Measurements from ENCODE around the gene ZSCAN5A. TPM values are rescaled to one million over a fixed set of nuclear protein-coding genes. Genes with fewer than 3 reads are reported as not detected.

Gene ZSCAN5A
- total and polyA plus RNA-seq, 9 of the 15 experiments (the other 6 are each of a cell fraction or from before 2014, with no cell fraction given): 5.8 to 15.3 (median 11.8) TPM

- no peak for TF ChIP-seq POLR2AphosphoS5 (IDR thresholded peaks at IDR 0.05; ENCODE audit: control insufficient read depth, insufficient read depth, low read depth, low read length)
- TF ChIP-seq PHF8 (IDR thresholded peaks at IDR 0.05; ENCODE audit: borderline replicate concordance, low read length): no peak
- TF ChIP-seq HSF4 (CRISPR knock-in tag; IDR thresholded peaks at IDR 0.05; ENCODE audit: borderline replicate concordance): no peak
- TF ChIP-seq ZNF699 (CRISPR knock-in tag; IDR thresholded peaks at IDR 0.05; ENCODE audit: insufficient replicate concordance): no peak
- peak; percentile 69 for TF ChIP-seq HMBOX1 (IDR thresholded peaks at IDR 0.05)
- peak; percentile 84 for TF ChIP-seq SMARCA5 (IDR thresholded peaks at IDR 0.05)
- 0 out of 2 replicates have a peak, but pooled peaks have one; percentile 28 for TF ChIP-seq CC2D1A (IDR thresholded peaks at IDR 0.05)
These were observed 33.7 kb upstream of the ZSCAN5A start (continued) for GRCh38 chr19:56348289-56348877.

DNA sequence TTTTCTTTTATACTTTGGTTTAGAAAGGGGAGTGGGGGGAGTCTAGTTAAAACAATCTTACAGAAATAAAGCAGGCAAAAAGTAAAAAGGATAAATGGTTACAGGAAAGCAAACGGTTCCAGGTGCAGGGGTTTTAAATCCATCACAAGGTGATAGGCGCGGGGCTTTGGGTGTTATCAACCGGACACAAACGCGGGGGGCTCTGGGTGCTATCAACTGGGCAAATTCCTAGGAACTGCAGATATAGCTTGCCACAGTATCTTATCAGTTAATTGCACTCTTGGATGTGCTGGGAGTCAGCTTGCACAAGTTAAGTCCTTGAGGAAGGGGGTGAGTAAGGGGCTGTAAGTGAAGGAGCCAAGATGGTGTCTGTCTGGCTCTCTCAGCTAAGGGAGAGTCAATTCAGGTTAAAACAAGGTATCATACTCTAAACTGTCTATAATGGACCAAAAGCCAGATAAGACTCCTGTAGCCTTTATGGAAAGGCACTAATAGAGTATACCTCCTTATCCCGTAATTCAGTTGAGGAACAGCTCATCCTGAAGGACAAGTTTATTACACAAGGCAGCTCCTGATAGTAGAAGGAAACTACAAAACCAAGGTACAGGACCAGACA is 32.6 kb upstream of the ZSCAN5A start:
- WGBS (ENCODE audit: insufficient coverage, low coverage, missing lambda C conversion rate): 4% methylated on average over 7 of the region's 7 CpGs
- CTCF ChIA-PET (ENCODE audit: low intra/inter-chr PET ratio): no interaction called here
- no TSS peak for BruUV-seq (replicated peaks)
- Histone ChIP-seq H4K20me1 (replicated peaks; ENCODE audit: control insufficient read depth, insufficient read depth, low read length) (no peaks in the 10 kb centered on the region), H3K4me2 (ENCODE audit: insufficient read depth, low read length) (peak overlapping the region; percentile 53), H2AFZ (ENCODE audit: low read depth, low read length) (peak overlapping the region; percentile 59), H3K9me1 (ENCODE audit: control insufficient read depth, insufficient read depth, low read length) (no peaks in the 10 kb centered on the region), H3K9ac (ENCODE audit: insufficient read depth in 1 of 2, low read depth in 2 of 2, low read length in 2 of 2) (0 out of 4 replicates have a peak overlapping the region, but pooled peaks have one; percentile 26 to 45), H3K36me3 (ENCODE audit: control insufficient read depth, insufficient read depth, low read length) (no peaks in the 10 kb centered on the region), H3K9me3 (replicated peaks; ENCODE audit: control insufficient read depth, insufficient read depth, low read depth, low read length) (peaks cover 8% of the 10 kb centered on the region; the same call in 1 of the 2 replicates), H3K4me3 (no peak overlapping the region), H3K79me2 (ENCODE audit: control insufficient read depth, insufficient read depth, low read length) (no peaks in the 10 kb centered on the region), H3K4me1 (replicated peaks in 1 of 2; ENCODE audit: control insufficient read depth in 2 of 2, insufficient read depth in 2 of 2, low read length in 2 of 2) (peaks cover 12 to 24% of the 10 kb centered on the region in 2 experiments), H3K27me3 (ENCODE audit: control insufficient read depth in 2 of 2, insufficient read depth in 2 of 2, low read length in 2 of 2) (no peaks in the 10 kb centered on the region), H3K27ac (ENCODE audit: extremely low read depth, low read depth, low read length) (0 out of 3 replicates have a peak overlapping the region, but pooled peaks have one; percentile 8)
- intact Hi-C loops (cut with micrococcal nuclease) (no loop called here), in situ Hi-C loops (cut with MboI) (loop anchor here (10.0 kb wide), 1 partner anchor 272 kb away; no protein-coding TSS in a partner anchor)
- peak; percentile 45 for ATAC-seq
- POLR2A ChIA-PET: interaction anchor here (1.0 kb wide), 1 partner anchor 18 kb away, joined by 3 read pairs; no protein-coding TSS in a partner anchor
- FAIRE-seq: peak; percentile 63
- DNase-seq (ENCODE audit: extremely low read depth in 1 of 4, low spot score in 3 of 4): peak in 1 of 4 experiments; percentile 77
- no peak for TF ChIP-seq ZNF121 (CRISPR knock-in tag; conservative IDR thresholded peaks at IDR 0.05)
- peak in 1 of 2 experiments; percentile 53; a peak in 1 of 4 replicates for TF ChIP-seq MAZ (CRISPR knock-in tag; conservative IDR thresholded peaks at IDR 0.05 in 1 of 2, IDR thresholded peaks at IDR 0.05 in 1 of 2)
- TF ChIP-seq PHTF2 (CRISPR knock-in tag; IDR thresholded peaks at IDR 0.05): 0 out of 2 replicates have a peak, but pooled peaks have one; percentile 35
- no peak for TF ChIP-seq PHF21A (IDR thresholded peaks at IDR 0.05; ENCODE audit: borderline replicate concordance, low read depth)
- TF ChIP-seq GTF2A2 (tag; IDR thresholded peaks at IDR 0.05): peak; percentile 67; the same call in 1 of the 2 replicates
- TF ChIP-seq RCOR1 (IDR thresholded peaks at IDR 0.05; ENCODE audit: borderline replicate concordance in 1 of 2, low read depth in 2 of 2, low read length in 2 of 2): peak in 1 of 2 experiments; percentile 65; a peak in 2 of 4 replicates
- TF ChIP-seq ZNF395 (CRISPR knock-in tag; IDR thresholded peaks at IDR 0.05): peak; percentile 75
- TF ChIP-seq MCM2 (IDR thresholded peaks at IDR 0.05; ENCODE audit: low read depth): no peak
- peak; percentile 61; the same call in 1 of the 2 replicates for TF ChIP-seq STAT5A (IDR thresholded peaks at IDR 0.05; ENCODE audit: borderline replicate concordance, low read length)
- no peak for TF ChIP-seq NONO (IDR thresholded peaks at IDR 0.05; ENCODE audit: low read depth in 2 of 2, low read length in 1 of 2)
- TF ChIP-seq IFI16 (CRISPR knock-in tag; IDR thresholded peaks at IDR 0.05): peak; percentile 78

Measured in K562 (cell line).